IMR-90 (cell line): ENCODE data around the gene COL5A2. TPM values are rescaled to one million over a fixed set of nuclear protein-coding genes. Genes with fewer than 3 reads are reported as not detected.

Experiments used
- ATAC-seq: fragments of 200-7000 bp; cut with Tn5 transposase; 2 replicates; pipeline ENCODE4 v1.9.1; 2020; ENCODE audit warnings: low read depth, mild to moderate bottlenecking, moderate library complexity
- BruUV-seq: library from RNA; stranded (reverse); fragments of 400-500 nt; replicated peaks from 2 replicates; lab custom pipeline; 2021; lab: Mats Ljungman, UMichigan
- CTCF ChIA-PET: fragments of 300-600 bp; formaldehyde crosslinking; extraction: SDS; loops from one replicate; lab custom pipeline; 2021; ENCODE audit warnings: antibody characterized with exemption; lab: Yijun Ruan, JAX
- POLR2A ChIA-PET: fragments of 300-600 bp; sonication (Branson Sonifier 250); formaldehyde crosslinking; loops from one replicate; lab custom pipeline; 2022; ENCODE audit warnings: antibody characterized with exemption; ENCODE audit not compliant: unreplicated experiment; lab: Charles Lee
- DNase-seq: peaks from one replicate; pipeline ENCODE4 v3.0.0; 2013
- H2AFZ ChIP-seq: replicated peaks from 2 replicates; pipeline ENCODE3; 2013; ENCODE audit warnings: low read length, mild to moderate bottlenecking; ENCODE audit not compliant: poor library complexity
- H2AK5ac ChIP-seq: 2 replicates; pipeline ENCODE4 v1.6.1; 2013; ENCODE audit warnings: low read depth, low read length, inconsistent platforms
- H2AK9ac ChIP-seq: replicated peaks from 2 replicates; pipeline ENCODE3; 2013; ENCODE audit warnings: mild to moderate bottlenecking, low read depth, low read length, moderate library complexity; ENCODE audit not compliant: poor library complexity
- H2BK120ac ChIP-seq: 2 replicates; pipeline ENCODE4 v1.6.1; 2013; ENCODE audit warnings: low read depth, low read length, inconsistent platforms
- H2BK15ac ChIP-seq: 3 replicates; pipeline ENCODE4 v1.6.1; 2013; ENCODE audit warnings: low read depth, low read length, inconsistent platforms
- H2BK20ac ChIP-seq: 2 replicates; pipeline ENCODE4 v1.6.1; 2013; ENCODE audit warnings: low read depth, mild to moderate bottlenecking, inconsistent platforms, low read length, moderate library complexity
- H2BK5ac ChIP-seq: 2 replicates; pipeline ENCODE4 v1.6.1; 2013; ENCODE audit warnings: mild to moderate bottlenecking, low read depth, low read length, inconsistent platforms; ENCODE audit not compliant: poor library complexity, severe bottlenecking
- H3K14ac ChIP-seq: replicated peaks from 2 replicates; pipeline ENCODE4 v1.6.1; 2013; ENCODE audit warnings: low read depth, low read length, inconsistent platforms
- H3K18ac ChIP-seq: 2 replicates; pipeline ENCODE4 v1.6.1; 2013; ENCODE audit warnings: low read depth, low read length, control low read depth
- H3K23ac ChIP-seq: 2 replicates; pipeline ENCODE4 v1.6.1; 2013; ENCODE audit warnings: low read depth, low read length, inconsistent platforms
- H3K27ac ChIP-seq: 2 replicates; pipeline ENCODE4 v1.5.1; 2013; ENCODE audit warnings: mild to moderate bottlenecking, control low read depth, low read length; ENCODE audit not compliant: insufficient read depth
- H3K27me3 ChIP-seq: 2 replicates; pipeline ENCODE4 v1.6.1; 2013; ENCODE audit warnings: low read length; ENCODE audit not compliant: control insufficient read depth, insufficient read depth
- H3K36me3 ChIP-seq: 2 replicates; pipeline ENCODE4 v1.6.1; 2013; ENCODE audit warnings: low read length, mixed read lengths; ENCODE audit not compliant: control insufficient read depth, insufficient read depth
- H3K4ac ChIP-seq: 2 replicates; pipeline ENCODE4 v1.6.1; 2013; ENCODE audit warnings: low read depth, low read length, inconsistent platforms
- H3K4me1 ChIP-seq: 2 replicates; pipeline ENCODE4 v1.6.1; 2013; ENCODE audit warnings: low read length, mixed read lengths; ENCODE audit not compliant: control insufficient read depth, insufficient read depth
- H3K4me2 ChIP-seq: 2 replicates; pipeline ENCODE4 v1.6.1; 2013; ENCODE audit warnings: low read depth, mild to moderate bottlenecking, control low read depth, low read length, moderate library complexity
- H3K4me3 ChIP-seq: 2 replicates; pipeline ENCODE4 v1.5.1; 2013; ENCODE audit warnings: low read depth, mild to moderate bottlenecking, control low read depth, low read length, moderate library complexity; ENCODE audit not compliant: insufficient read depth
- H3K56ac ChIP-seq: 2 replicates; pipeline ENCODE4 v1.6.1; 2013; ENCODE audit warnings: low read length, inconsistent platforms; ENCODE audit not compliant: insufficient read depth; ENCODE audit errors: extremely low read depth
- H3K79me1 ChIP-seq, 2 experiments: 2 replicates each; pipeline ENCODE4 v1.6.1; 2013; ENCODE audit warnings: low read length in 2 of 2, inconsistent platforms in 1 of 2, low read depth in 1 of 2
- H3K9ac ChIP-seq: 2 replicates; pipeline ENCODE4 v1.6.1; 2013; ENCODE audit warnings: low read depth, low read length, control low read depth
- H3K9me1 ChIP-seq: 2 replicates; pipeline ENCODE4 v1.6.1; 2013; ENCODE audit warnings: low read length, inconsistent platforms; ENCODE audit not compliant: insufficient read depth
- H3K9me3 ChIP-seq: 2 replicates; pipeline ENCODE4 v1.6.1; 2013; ENCODE audit warnings: low read length; ENCODE audit not compliant: control insufficient read depth, insufficient read depth
- H4K20me1 ChIP-seq: 2 replicates; pipeline ENCODE4 v1.6.1; 2013; ENCODE audit warnings: low read length, inconsistent platforms; ENCODE audit not compliant: insufficient read depth
- H4K5ac ChIP-seq: 2 replicates; pipeline ENCODE4 v1.6.1; 2013; ENCODE audit warnings: mild to moderate bottlenecking, low read depth, low read length, control low read depth
- H4K8ac ChIP-seq, 2 experiments: 2 replicates each; pipeline ENCODE4 v1.6.1; 2013; ENCODE audit warnings: low read depth in 2 of 2, low read length in 2 of 2, control low read depth in 1 of 2, inconsistent platforms in 1 of 2
- H4K91ac ChIP-seq: 2 replicates; pipeline ENCODE4 v1.6.1; 2013; ENCODE audit warnings: low read depth, low read length, inconsistent platforms; ENCODE audit not compliant: insufficient read depth
- FOS ChIP-seq: fragments of 150-350 bp; IDR thresholded peaks from 2 replicates; pipeline ENCODE4 v1.6.1; 2016; ENCODE audit warnings: low read depth, low read length
- RAD21 ChIP-seq: IDR thresholded peaks from 2 replicates; pipeline ENCODE4 v1.6.1; 2012; ENCODE audit warnings: low read length, improper control_type of control experiment
- RCOR1 ChIP-seq: IDR thresholded peaks from 2 replicates; pipeline ENCODE4 v1.6.1; 2012; ENCODE audit warnings: mild to moderate bottlenecking, low read length, improper control_type of control experiment; ENCODE audit not compliant: insufficient replicate concordance
- WGBS, 2 experiments: methylation state at CpG; one replicate each; pipeline versions ENCODE4 v1.1.5 to v1.1.7; 2013; ENCODE audit warnings: missing lambda C conversion rate in 2 of 2; ENCODE audit not compliant: insufficient read length in 1 of 2; ENCODE audit errors: extremely low coverage in 2 of 2; 5-methylcytosine and 5-hydroxymethylcytosine counted together
- dilution Hi-C: fragments of 300-500 bp; cut with HindIII; formaldehyde crosslinking; loops from one replicate; pipeline ENCODE4 v1.14.3; 2018; ENCODE audit warnings: low sequenced_read_pairs; ENCODE audit not compliant: unreplicated experiment
- in situ Hi-C: fragments of 300-500 bp; cut with MboI; formaldehyde crosslinking; loops from 3 replicates; pipeline ENCODE4 v1.14.3; 2019; ENCODE audit warnings: low sequenced_read_pairs, inconsistent platforms, mixed read lengths
- intact Hi-C: fragments of 100-400 bp; cut with micrococcal nuclease; formaldehyde crosslinking; loops from 2 replicates; pipeline ENCODE4 v1.10.0; 2022
- polyA plus RNA-seq, 3 experiments: library from polyadenylated mRNA; depleted of rRNA; stranded (reverse); fragments of >200 nt; gene quantifications; 2 replicates each; pipeline ENCODE4 v1.2.3, GENCODE V29; 2012; ENCODE audit warnings: low replicate concordance in 1 of 3
- total RNA-seq: library from RNA; depleted of rRNA; stranded (reverse); fragments of >200 nt; gene quantifications from 2 replicates; pipeline ENCODE4 v1.2.3, GENCODE V29; 2012
- TF ChIP-seq, protein P1 (sequence below): fragments of 150-350 bp; IDR thresholded peaks from 2 replicates; pipeline ENCODE4 v1.6.1; 2016; ENCODE audit warnings: low read depth, mild to moderate bottlenecking, low read length, moderate library complexity, borderline replicate concordance
- TF ChIP-seq, protein P2 (sequence below): conservative IDR thresholded peaks from 2 replicates; pipeline ENCODE4 v1.5.1; 2012; ENCODE audit warnings: mild to moderate bottlenecking, low read depth, low read length, improper control_type of control experiment

The COL5A2 gene
- total and polyA plus RNA-seq, 2 of the 4 experiments (the other 2 are of a cell fraction): 181 to 257 TPM

- peak overlapping the region; percentile 32 for H3K9ac ChIP-seq
- no peak overlapping the region for H2AFZ ChIP-seq
- peak overlapping the region; percentile 76 for H3K18ac ChIP-seq
- H2AK9ac ChIP-seq: no peak overlapping the region
- peaks cover 0 to 41% of the 10 kb centered on the region in 2 experiments; a peak in 2 of 4 replicates for H3K79me1 ChIP-seq
- peak overlapping the region; percentile 14; the same call in 1 of the 2 replicates for H2BK20ac ChIP-seq
- peak overlapping the region; percentile 16; the same call in 1 of the 2 replicates for H2BK120ac ChIP-seq
- H3K4me2 ChIP-seq: peak overlapping the region; percentile 68
- no peaks in the 10 kb centered on the region for H3K9me3 ChIP-seq
- peak overlapping the region in 1 of 2 experiments; percentile 4; a peak in 1 of 4 replicates for H4K8ac ChIP-seq
- no peak overlapping the region for H3K4me3 ChIP-seq
- CTCF ChIA-PET: interaction anchor here (0.6 kb wide), 1 partner anchor 491 kb away, joined by 3 read pairs; no protein-coding TSS in a partner anchor
- dilution Hi-C loops: no loop called here
- H4K20me1 ChIP-seq: peaks cover 58% of the 10 kb centered on the region
- WGBS, 2 experiments: no CpG with 5 or more reads among the region's 1 CpG
- in situ Hi-C loops: loop anchor here (5.0 to 10.0 kb wide), 2 partner anchors 113 to 240 kb away; no protein-coding TSS in a partner anchor
- POLR2A ChIA-PET: interaction anchor here (0.5 to 0.7 kb wide), 2 partner anchors 38 to 172 kb away, joined by 3 to 5 read pairs; no protein-coding TSS in a partner anchor
- H4K5ac ChIP-seq: peak overlapping the region; percentile 67; the same call in 1 of the 2 replicates
- H2BK5ac ChIP-seq: peak overlapping the region; percentile 65
- no peak overlapping the region for H2BK15ac ChIP-seq
- no peak overlapping the region for H3K4ac ChIP-seq
- peaks cover 4% of the 10 kb centered on the region for H3K36me3 ChIP-seq
- ATAC-seq: 0 out of 2 replicates have a peak, but pooled peaks have one; percentile 13
- peaks cover 22% of the 10 kb centered on the region for H3K4me1 ChIP-seq
- peaks cover 17% of the 10 kb centered on the region for H3K9me1 ChIP-seq
- no peak for DNase-seq
- H3K27me3 ChIP-seq: no peaks in the 10 kb centered on the region
- peak overlapping the region; percentile 4; the same call in 1 of the 2 replicates for H3K27ac ChIP-seq
- H2AK5ac ChIP-seq: no peak overlapping the region
- intact Hi-C loops: loop anchor here (10.0 kb wide), 1 partner anchor 647 kb away; no protein-coding TSS in a partner anchor
- TF ChIP-seq, protein P1, sequence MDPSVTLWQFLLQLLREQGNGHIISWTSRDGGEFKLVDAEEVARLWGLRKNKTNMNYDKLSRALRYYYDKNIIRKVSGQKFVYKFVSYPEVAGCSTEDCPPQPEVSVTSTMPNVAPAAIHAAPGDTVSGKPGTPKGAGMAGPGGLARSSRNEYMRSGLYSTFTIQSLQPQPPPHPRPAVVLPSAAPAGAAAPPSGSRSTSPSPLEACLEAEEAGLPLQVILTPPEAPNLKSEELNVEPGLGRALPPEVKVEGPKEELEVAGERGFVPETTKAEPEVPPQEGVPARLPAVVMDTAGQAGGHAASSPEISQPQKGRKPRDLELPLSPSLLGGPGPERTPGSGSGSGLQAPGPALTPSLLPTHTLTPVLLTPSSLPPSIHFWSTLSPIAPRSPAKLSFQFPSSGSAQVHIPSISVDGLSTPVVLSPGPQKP: no peak
- no peak for TF ChIP-seq FOS
- TF ChIP-seq, protein P2, sequence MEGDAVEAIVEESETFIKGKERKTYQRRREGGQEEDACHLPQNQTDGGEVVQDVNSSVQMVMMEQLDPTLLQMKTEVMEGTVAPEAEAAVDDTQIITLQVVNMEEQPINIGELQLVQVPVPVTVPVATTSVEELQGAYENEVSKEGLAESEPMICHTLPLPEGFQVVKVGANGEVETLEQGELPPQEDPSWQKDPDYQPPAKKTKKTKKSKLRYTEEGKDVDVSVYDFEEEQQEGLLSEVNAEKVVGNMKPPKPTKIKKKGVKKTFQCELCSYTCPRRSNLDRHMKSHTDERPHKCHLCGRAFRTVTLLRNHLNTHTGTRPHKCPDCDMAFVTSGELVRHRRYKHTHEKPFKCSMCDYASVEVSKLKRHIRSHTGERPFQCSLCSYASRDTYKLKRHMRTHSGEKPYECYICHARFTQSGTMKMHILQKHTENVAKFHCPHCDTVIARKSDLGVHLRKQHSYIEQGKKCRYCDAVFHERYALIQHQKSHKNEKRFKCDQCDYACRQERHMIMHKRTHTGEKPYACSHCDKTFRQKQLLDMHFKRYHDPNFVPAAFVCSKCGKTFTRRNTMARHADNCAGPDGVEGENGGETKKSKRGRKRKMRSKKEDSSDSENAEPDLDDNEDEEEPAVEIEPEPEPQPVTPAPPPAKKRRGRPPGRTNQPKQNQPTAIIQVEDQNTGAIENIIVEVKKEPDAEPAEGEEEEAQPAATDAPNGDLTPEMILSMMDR: no peak; the same call in 1 of the 2 replicates
- no peak for TF ChIP-seq RAD21
- TF ChIP-seq RCOR1: no peak
- H3K23ac ChIP-seq: peak overlapping the region; percentile 85
- BruUV-seq: no TSS peak
- peak overlapping the region; percentile 64; the same call in 1 of the 2 replicates for H3K14ac ChIP-seq
- H4K91ac ChIP-seq: 0 out of 2 replicates have a peak overlapping the region, but pooled peaks have one; percentile 3
- H3K56ac ChIP-seq: no peak overlapping the region
Measured at GRCh38 chr2:189171956-189172609, 7.5 kb downstream of the COL5A2 start.
